ENCODE results near the gene MYO7A.

DNA sequence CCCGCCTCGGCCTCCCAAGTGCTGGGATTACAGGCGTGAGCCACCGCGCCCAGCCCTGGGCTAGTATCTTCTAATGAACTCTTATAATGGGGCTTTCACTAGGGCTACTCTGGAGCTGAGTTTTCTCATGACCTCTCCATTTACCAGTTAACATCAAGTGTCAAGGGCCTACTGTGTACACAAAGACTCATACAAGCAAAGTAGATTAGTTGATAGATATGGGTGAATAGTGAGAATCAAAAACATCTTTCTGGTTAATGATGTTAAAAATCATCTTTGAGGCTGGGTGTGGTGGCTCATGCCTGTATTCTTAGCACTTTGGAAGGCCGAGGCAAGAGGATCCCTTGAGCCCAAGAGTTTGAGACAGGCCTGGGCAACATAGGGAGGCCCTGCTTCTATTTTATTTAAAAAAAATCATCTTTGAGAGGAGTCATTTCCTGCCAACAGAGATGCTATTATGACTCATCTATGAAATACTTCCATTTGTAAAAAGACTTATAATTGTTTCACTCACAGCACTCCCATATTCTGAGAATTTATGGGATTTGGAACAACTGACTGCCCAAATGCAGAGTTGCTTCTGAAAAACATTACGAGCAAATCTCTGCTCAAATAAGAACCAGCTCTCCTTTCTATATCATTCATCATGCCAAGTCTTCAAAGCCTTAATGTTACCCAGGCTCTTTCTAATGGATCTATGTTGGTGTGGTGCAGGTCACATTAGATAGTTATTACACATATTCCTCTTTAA lies 116.4 kb downstream of the MYO7A start:
- TF ChIP-seq, protein P1, sequence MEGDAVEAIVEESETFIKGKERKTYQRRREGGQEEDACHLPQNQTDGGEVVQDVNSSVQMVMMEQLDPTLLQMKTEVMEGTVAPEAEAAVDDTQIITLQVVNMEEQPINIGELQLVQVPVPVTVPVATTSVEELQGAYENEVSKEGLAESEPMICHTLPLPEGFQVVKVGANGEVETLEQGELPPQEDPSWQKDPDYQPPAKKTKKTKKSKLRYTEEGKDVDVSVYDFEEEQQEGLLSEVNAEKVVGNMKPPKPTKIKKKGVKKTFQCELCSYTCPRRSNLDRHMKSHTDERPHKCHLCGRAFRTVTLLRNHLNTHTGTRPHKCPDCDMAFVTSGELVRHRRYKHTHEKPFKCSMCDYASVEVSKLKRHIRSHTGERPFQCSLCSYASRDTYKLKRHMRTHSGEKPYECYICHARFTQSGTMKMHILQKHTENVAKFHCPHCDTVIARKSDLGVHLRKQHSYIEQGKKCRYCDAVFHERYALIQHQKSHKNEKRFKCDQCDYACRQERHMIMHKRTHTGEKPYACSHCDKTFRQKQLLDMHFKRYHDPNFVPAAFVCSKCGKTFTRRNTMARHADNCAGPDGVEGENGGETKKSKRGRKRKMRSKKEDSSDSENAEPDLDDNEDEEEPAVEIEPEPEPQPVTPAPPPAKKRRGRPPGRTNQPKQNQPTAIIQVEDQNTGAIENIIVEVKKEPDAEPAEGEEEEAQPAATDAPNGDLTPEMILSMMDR (IDR thresholded peaks at IDR 0.05), result no peak
- TF ChIP-seq POLR2A (IDR thresholded peaks at IDR 0.05), result no peak

All from body of pancreas (tissue), 4 donors.